CD4-positive, alpha-beta T cell treated with Interleukin-10 for 1 hour (primary cell): Measurements from ENCODE around the gene CA5B.
"Not testable (repeated sequence)": the region's sequence is repeated elsewhere in the genome, so short reads cannot be mapped to it uniquely, and the experiment has no call there.

ENCODE experiments used
- DNase-seq: peaks from one replicate; pipeline ENCODE4 v3.0.0-alpha.2; 2020

Gene CA5B

GRCh38 chrX:15815779-15816437, 77.8 kb downstream of the CA5B start:
- DNase-seq = peak; percentile 34

- no peak for DNase-seq
Observed at GRCh38 chrX:15816438-15816809, 78.4 kb downstream of the CA5B start.

GRCh38 chrX:15816886-15817285, 78.8 kb downstream of the CA5B start:
- peak; percentile 56 for DNase-seq

- DNase-seq = no peak
Observed at GRCh38 chrX:15820106-15821073, 82.3 kb downstream of the CA5B start.

GRCh38 chrX:15822922-15823321, 84.9 kb downstream of the CA5B start:
- DNase-seq = no peak

- no peak for DNase-seq
Observed at GRCh38 chrX:15825936-15826335, 87.9 kb downstream of the CA5B start.

GRCh38 chrX:15829217-15829616, 91.1 kb downstream of the CA5B start:
- DNase-seq = no peak

GRCh38 chrX:15831347-15831746, 93.3 kb downstream of the CA5B start:
- DNase-seq = not testable (repeated sequence)

GRCh38 chrX:15834053-15834452, 96.0 kb downstream of the CA5B start:
- DNase-seq = no peak

- no peak for DNase-seq
Observed at GRCh38 chrX:15834827-15835595, 96.9 kb downstream of the CA5B start.
